ENCODE data around the gene AP1S1. TPM values are rescaled to one million over a fixed set of nuclear protein-coding genes. Genes with fewer than 3 reads are reported as not detected.

Gene AP1S1
- total RNA-seq, 2 experiments from 2014 or later, result 3.0 to 3.9 TPM

GRCh38 chr7:101163279-101164070 is 9.2 kb downstream of the AP1S1 start:
- Mint-ChIP-seq H3K4me3 (peak overlapping the region; percentile 77), H3K27me3 (peaks cover 64% of the 10 kb centered on the region), H3K27ac (no peak overlapping the region), H3K9me3 (no peaks in the 10 kb centered on the region), H3K36me3 (ENCODE audit: low read depth) (peaks cover 24% of the 10 kb centered on the region), H3K4me1 (ENCODE audit: low read depth) (peaks cover 27% of the 10 kb centered on the region)
- Histone ChIP-seq H3K27ac (ENCODE audit: low read depth in 1 of 2, low read length in 2 of 2) (no peak overlapping the region), H3K36me3 (ENCODE audit: insufficient read depth, low read length) (peaks cover 15% of the 10 kb centered on the region), H3K9me3 (ENCODE audit: control insufficient read depth in 1 of 2, insufficient read depth in 1 of 2, low read length in 2 of 2) (peaks cover 0 to 33% of the 10 kb centered on the region in 2 experiments), H3K4me3 (ENCODE audit: low read length) (peak overlapping the region; percentile 49), H3K4me1 (ENCODE audit: insufficient read depth, low read length) (peaks cover 44% of the 10 kb centered on the region), H3K27me3 (ENCODE audit: control insufficient read depth in 1 of 2, insufficient read depth in 2 of 2, low read length in 2 of 2) (peaks cover 59 to 65% of the 10 kb centered on the region in 2 experiments)
- intact Hi-C loops (cut with DNase I, micrococcal nuclease), result loop anchor here in 1 of 2 experiments (5.0 kb wide), 1 partner anchor 456 kb away; the partner anchor contains the start of gene POP7
- ATAC-seq (ENCODE audit: poor library complexity) (no peak), DNase-seq (peak in 6 of 14 experiments; percentile 18 to 58 (median 55))
- POLR2A ChIA-PET, result interaction anchor here (1.2 kb wide), 1 partner anchor 54 kb away, joined by 3 read pairs; the partner anchor contains the start of gene ZNHIT1
- TF ChIP-seq CTCF (IDR thresholded peaks at IDR 0.05), result no peak
- CTCF ChIA-PET, result interaction anchor here (3.1 kb wide), 1 partner anchor 19 kb away, joined by 12 read pairs; no protein-coding TSS in a partner anchor

DNA sequence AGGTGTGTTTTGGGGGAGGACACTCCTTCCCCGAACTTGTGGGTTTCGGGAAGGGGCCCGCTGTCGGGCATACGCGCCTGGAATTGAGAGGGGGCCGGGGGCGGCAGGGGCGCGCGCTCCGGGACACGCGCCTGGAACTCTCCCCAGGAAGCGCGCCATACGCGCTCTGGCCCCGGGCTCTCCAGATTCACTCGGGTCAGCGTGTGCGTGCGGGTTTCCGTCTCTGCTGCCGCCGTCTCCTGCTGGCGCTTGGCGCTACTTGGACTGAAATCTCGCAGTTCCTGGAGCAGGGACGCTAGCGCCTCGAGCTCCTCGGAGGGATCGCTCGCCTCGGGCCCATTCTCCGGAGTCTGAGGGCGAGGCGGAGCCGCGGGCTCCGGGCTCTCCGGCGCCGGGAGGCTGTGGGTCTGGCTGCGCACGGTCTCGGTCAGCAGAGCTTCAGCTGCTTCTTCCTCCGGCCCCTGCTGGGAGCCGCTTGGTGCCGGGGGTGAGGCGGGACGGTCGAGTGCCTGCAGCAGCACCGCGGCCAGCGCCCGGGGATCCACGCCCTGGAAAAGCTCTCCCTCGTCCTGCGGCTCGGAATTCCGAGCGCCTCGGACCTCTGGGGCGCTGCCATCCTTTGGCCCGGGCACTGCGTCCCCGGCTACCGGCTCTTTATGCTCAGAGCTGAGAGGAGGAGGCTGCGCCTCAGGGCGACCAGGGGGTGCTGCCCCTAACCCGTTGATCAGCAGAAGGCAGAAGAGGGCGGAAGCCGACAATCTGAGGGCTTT is 10.0 kb downstream of the AP1S1 start:
- Mint-ChIP-seq H3K27me3 (peaks cover 69% of the 10 kb centered on the region), H3K36me3 (ENCODE audit: low read depth) (peaks cover 16% of the 10 kb centered on the region), H3K27ac (no peak overlapping the region), H3K9me3 (no peaks in the 10 kb centered on the region), H3K4me3 (peak overlapping the region; percentile 56), H3K4me1 (ENCODE audit: low read depth) (peaks cover 32% of the 10 kb centered on the region)
- Histone ChIP-seq H3K4me1 (ENCODE audit: insufficient read depth, low read length) (peaks cover 47% of the 10 kb centered on the region), H3K27me3 (ENCODE audit: control insufficient read depth in 1 of 2, insufficient read depth in 2 of 2, low read length in 2 of 2) (peaks cover 67 to 73% of the 10 kb centered on the region in 2 experiments), H3K4me3 (ENCODE audit: low read length) (no peak overlapping the region), H3K27ac (ENCODE audit: low read depth in 1 of 2, low read length in 2 of 2) (no peak overlapping the region), H3K9me3 (ENCODE audit: control insufficient read depth in 1 of 2, insufficient read depth in 1 of 2, low read length in 2 of 2) (peaks cover 0 to 39% of the 10 kb centered on the region in 2 experiments), H3K36me3 (ENCODE audit: insufficient read depth, low read length) (peaks cover 9% of the 10 kb centered on the region)
- intact Hi-C loops (cut with DNase I, micrococcal nuclease), result loop anchor here in 1 of 2 experiments (5.0 kb wide), 1 partner anchor 457 kb away; the partner anchor contains the start of gene POP7
- ChIA-PET POLR2A (interaction anchor here (1.2 to 1.7 kb wide), 2 partner anchors 10 to 54 kb away, joined by 3 to 4 read pairs; partner anchors contain the start of genes AP1S1 and ZNHIT1), CTCF (interaction anchor here (3.1 kb wide), 1 partner anchor 20 kb away, joined by 12 read pairs; no protein-coding TSS in a partner anchor)
- no peak for TF ChIP-seq CTCF (IDR thresholded peaks at IDR 0.05)
- no peak for ATAC-seq (ENCODE audit: poor library complexity)
- DNase-seq, result peak in 1 of 14 experiments; percentile 47

Measured in CD4-positive, alpha-beta T cell (primary cell).